B cell (primary cell): ENCODE measurements around the gene SNTG2.

Experiments
- CTCF ChIP-seq: fragments of 200-600 bp; IDR thresholded peaks from one replicate; pipeline ENCODE4 v1.8.0; 2022; ENCODE audit warnings: antibody characterized with exemption, mild to moderate bottlenecking
- EZH2 ChIP-seq: IDR thresholded peaks from 2 replicates; pipeline ENCODE4 v1.6.1; 2012; ENCODE audit warnings: borderline replicate concordance, low read depth, mild to moderate bottlenecking, moderate library complexity, low read length; ENCODE audit not compliant: insufficient read depth, poor library complexity, severe bottlenecking

- TF ChIP-seq CTCF (no peak), EZH2 (no peak)
Measured at GRCh38 chr2:910698-911097, 40.0 kb upstream of the SNTG2 start.
